HG02571 (cell line): ENCODE results near the gene NRM.

Source experiments
- ATAC-seq: cut with Tn5 transposase; IDR thresholded peaks from one replicate; pipeline ENCODE4 v1.9.1; 2021; ENCODE audit warnings: mild to moderate bottlenecking, moderate library complexity; ENCODE audit not compliant: unreplicated experiment

NRM gene

GRCh38 chr6:30689985-30690384 is 799 bp downstream of the NRM start:
- no peak for ATAC-seq

GRCh38 chr6:30689022-30689865 is 1.5 kb downstream of the NRM start:
- ATAC-seq = no peak

GRCh38 chr6:30688569-30688968 is 2.2 kb downstream of the NRM start:
- no peak for ATAC-seq

GRCh38 chr6:30687659-30688431 is 2.9 kb downstream of the NRM start:
- ATAC-seq = no peak

GRCh38 chr6:30686908-30687658 is 3.7 kb downstream of the NRM start:
- ATAC-seq = peak; percentile 42

- no peak for ATAC-seq
Measured at GRCh38 chr6:30686009-30686907, 4.5 kb downstream of the NRM start, which contains the start of gene PPP1R18. TSS of gene PPP1R18 (minus strand) at chr6:30686645. CDS start at chr6:30686018, 627 bp downstream.

GRCh38 chr6:30685157-30686008 is 5.4 kb downstream of the NRM start:
- no peak for ATAC-seq

GRCh38 chr6:30684386-30685156 is 6.2 kb downstream of the NRM start:
- no peak for ATAC-seq

GRCh38 chr6:30683980-30684338 is 6.8 kb downstream of the NRM start:
- ATAC-seq = no peak

- ATAC-seq = no peak
Measured at GRCh38 chr6:30683183-30683979, 7.4 kb downstream of the NRM start.

GRCh38 chr6:30682143-30683117 is 8.4 kb downstream of the NRM start:
- peak; percentile 36 for ATAC-seq

- ATAC-seq = no peak
Measured at GRCh38 chr6:30681766-30682142, 9.0 kb downstream of the NRM start.

GRCh38 chr6:30679765-30680535 is 10.8 kb downstream of the NRM start:
- ATAC-seq = no peak

- no peak for ATAC-seq
Measured at GRCh38 chr6:30678964-30679726, 11.6 kb downstream of the NRM start.

- no peak for ATAC-seq
Measured at GRCh38 chr6:30676660-30677285, 14.0 kb downstream of the NRM start.
